Tibial artery (tissue), 4 donors: ENCODE results near the gene EGFLAM.

Source experiments
- DNase-seq, 2 donors: peaks; one replicate each; pipeline ENCODE4 v3.0.0-alpha.2; 2019
- H3K27ac ChIP-seq, 2 donors: fragments of 200-600 bp; sonication (generic) in 1 of 2; 1 replicate in 1 of 2; 2 replicates in 1 of 2; pipeline ENCODE4 v1.5.1; 2018 to 2019; ENCODE audit warnings: mild to moderate bottlenecking in 1 of 2
- H3K27me3 ChIP-seq, 2 donors: fragments of 200-600 bp; sonication (generic) in 1 of 2; one replicate each; pipeline versions ENCODE4 v1.5.1 to v1.6.0; 2016 to 2019
- H3K36me3 ChIP-seq, 3 donors: fragments of 200-600 bp; sonication (generic) in 2 of 3; one replicate each; pipeline ENCODE4 v1.5.1; 2016 to 2019; ENCODE audit warnings: mild to moderate bottlenecking in 2 of 3
- H3K4me1 ChIP-seq, 4 donors: fragments of 200-600 bp; sonication (generic) in 2 of 4; 1 replicate in 3 of 4; 2 replicates in 1 of 4; pipeline ENCODE4 v1.5.1; 2016 to 2019
- H3K4me3 ChIP-seq, 2 donors: fragments of 200-600 bp; sonication (generic) in 1 of 2; 1 replicate in 1 of 2; 2 replicates in 1 of 2; pipeline ENCODE4 v1.5.1; 2018 to 2019; ENCODE audit warnings: mild to moderate bottlenecking in 2 of 2
- H3K9me3 ChIP-seq, 3 donors: fragments of 200-600 bp; sonication (generic) in 1 of 3; one replicate each; pipeline ENCODE4 v1.5.1; 2016 to 2019
- CTCF ChIP-seq, 2 experiments: fragments of 200-600 bp in 1 of 2; fragments of 450-650 bp in 1 of 2; IDR thresholded peaks; one replicate each; pipeline ENCODE4 v1.5.1; 2017 to 2019; ENCODE audit warnings: antibody characterized with exemption in 2 of 2, mild to moderate bottlenecking in 1 of 2, moderate library complexity in 1 of 2
- intact Hi-C: fragments of 100-400 bp; cut with DNase I; formaldehyde crosslinking; loops from one replicate; pipeline ENCODE4 v1.15.0; 2023; ENCODE audit warnings: low total_unique reads

EGFLAM gene

GRCh38 chr5:38434966-38435705 is 176.8 kb downstream of the EGFLAM start:
- Histone ChIP-seq H3K9me3 (no peaks in the 10 kb centered on the region), H3K27me3 (no peaks in the 10 kb centered on the region), H3K4me1 (peaks cover 0 to 46% (median 36%) of the 10 kb centered on the region in 4 donors), H3K36me3 (no peaks in the 10 kb centered on the region), H3K4me3 (no peak overlapping the region), H3K27ac (peak overlapping the region; percentile 5 to 29)
- intact Hi-C loops: loop anchor here (5.0 kb wide), 1 partner anchor 372 kb away; no protein-coding TSS in a partner anchor
- TF ChIP-seq CTCF (IDR thresholded peaks at IDR 0.05): no peak
- DNase-seq: no peak

- DNase-seq: no peak
- H3K27ac ChIP-seq: no peak overlapping the region
- no peaks in the 10 kb centered on the region for H3K36me3 ChIP-seq
- TF ChIP-seq CTCF (IDR thresholded peaks at IDR 0.05): no peak
- H3K27me3 ChIP-seq: no peaks in the 10 kb centered on the region
- peaks cover 0 to 42% (median 31%) of the 10 kb centered on the region in 4 donors for H3K4me1 ChIP-seq
- intact Hi-C loops: loop anchor here (5.0 kb wide), 1 partner anchor 369 kb away; no protein-coding TSS in a partner anchor
- H3K9me3 ChIP-seq: no peaks in the 10 kb centered on the region
- H3K4me3 ChIP-seq: no peak overlapping the region
Measured at GRCh38 chr5:38438757-38439156, 180.4 kb downstream of the EGFLAM start.

GRCh38 chr5:38441453-38442246 is 183.3 kb downstream of the EGFLAM start:
- DNase-seq: peak; percentile 92
- H3K27ac ChIP-seq: no peak overlapping the region
- no peaks in the 10 kb centered on the region for H3K9me3 ChIP-seq
- H3K4me1 ChIP-seq: peaks cover 0 to 27% (median 17%) of the 10 kb centered on the region in 4 donors
- no peaks in the 10 kb centered on the region for H3K36me3 ChIP-seq
- TF ChIP-seq CTCF (IDR thresholded peaks at IDR 0.05): peak; percentile 95 to 96
- no peak overlapping the region for H3K4me3 ChIP-seq
- intact Hi-C loops: loop anchor here (5.0 kb wide), 1 partner anchor 226 kb away; no protein-coding TSS in a partner anchor
- no peaks in the 10 kb centered on the region for H3K27me3 ChIP-seq

GRCh38 chr5:38442247-38442573 is 183.9 kb downstream of the EGFLAM start:
- no peaks in the 10 kb centered on the region for H3K27me3 ChIP-seq
- H3K4me1 ChIP-seq: peaks cover 0 to 27% (median 15%) of the 10 kb centered on the region in 4 donors
- H3K27ac ChIP-seq: no peak overlapping the region
- DNase-seq: no peak
- no peak for TF ChIP-seq CTCF (IDR thresholded peaks at IDR 0.05)
- no peaks in the 10 kb centered on the region for H3K36me3 ChIP-seq
- H3K4me3 ChIP-seq: no peak overlapping the region
- intact Hi-C loops: loop anchor here (5.0 kb wide), 1 partner anchor 225 kb away; no protein-coding TSS in a partner anchor
- H3K9me3 ChIP-seq: no peaks in the 10 kb centered on the region

GRCh38 chr5:38443390-38443789 is 185.0 kb downstream of the EGFLAM start:
- H3K4me3 ChIP-seq: no peak overlapping the region
- H3K27ac ChIP-seq: no peak overlapping the region
- no peak for TF ChIP-seq CTCF (IDR thresholded peaks at IDR 0.05)
- no peaks in the 10 kb centered on the region for H3K9me3 ChIP-seq
- H3K27me3 ChIP-seq: no peaks in the 10 kb centered on the region
- no peaks in the 10 kb centered on the region for H3K36me3 ChIP-seq
- H3K4me1 ChIP-seq: peaks cover 0 to 38% (median 16%) of the 10 kb centered on the region in 4 donors
- no peak for DNase-seq
- intact Hi-C loops: loop anchor here (5.0 kb wide), 1 partner anchor 224 kb away; no protein-coding TSS in a partner anchor
